Spleen (tissue), 11 donors: ENCODE data around the gene FOXP1. TPM values are rescaled to one million over a fixed set of nuclear protein-coding genes. Genes with fewer than 3 reads are reported as not detected.

Experiments
- DNase-seq: peaks from one replicate; pipeline ENCODE4 v3.0.0-alpha.2; 2020
- H3K27ac ChIP-seq, 8 donors: fragments of 200-600 bp; sonication (generic) in 7 of 8; 1 replicate in 4 of 8; 2 replicates in 4 of 8; pipeline versions ENCODE4 v1.5.0 to v1.8.0; 2016 to 2021; ENCODE audit warnings: inconsistent platforms in 4 of 8, mild to moderate bottlenecking in 4 of 8, moderate library complexity in 1 of 8
- H3K27me3 ChIP-seq, 7 donors: fragments of 200-600 bp; sonication (generic) in 6 of 7; replicated peaks in 1 of 7; 1 replicate in 4 of 7; 2 replicates in 3 of 7; pipeline versions ENCODE4 v1.5.0 to v1.8.0; 2016 to 2021; ENCODE audit warnings: inconsistent platforms in 3 of 7, mild to moderate bottlenecking in 1 of 7
- H3K36me3 ChIP-seq, 6 donors: fragments of 200-600 bp; sonication (generic) in 5 of 6; 1 replicate in 4 of 6; 2 replicates in 2 of 6; pipeline versions ENCODE4 v1.5.0 to v1.8.0; 2016 to 2021; ENCODE audit warnings: inconsistent platforms in 2 of 6
- H3K4me1 ChIP-seq, 6 donors: fragments of 200-600 bp; sonication (generic) in 5 of 6; 1 replicate in 3 of 6; 2 replicates in 3 of 6; pipeline versions ENCODE4 v1.5.0 to v1.8.0; 2016 to 2021; ENCODE audit warnings: inconsistent platforms in 3 of 6
- H3K4me3 ChIP-seq, 8 donors: fragments of 200-600 bp; sonication (generic) in 7 of 8; 1 replicate in 4 of 8; 2 replicates in 4 of 8; pipeline versions ENCODE4 v1.5.0 to v1.8.0; 2016 to 2021; ENCODE audit warnings: inconsistent platforms in 4 of 8, mild to moderate bottlenecking in 4 of 8, moderate library complexity in 2 of 8
- H3K9me3 ChIP-seq, 8 donors: fragments of 200-600 bp; sonication (generic) in 7 of 8; 1 replicate in 4 of 8; 2 replicates in 4 of 8; pipeline versions ENCODE4 v1.5.0 to v1.8.0; 2016 to 2021; ENCODE audit warnings: inconsistent platforms in 4 of 8
- POLR2A ChIP-seq, 3 donors: fragments of 450-650 bp; IDR thresholded peaks; one replicate each; pipeline ENCODE4 v1.5.1; 2017; ENCODE audit warnings: antibody characterized with exemption in 3 of 3, mild to moderate bottlenecking in 1 of 3
- POLR2AphosphoS5 ChIP-seq, 3 donors: sonication (generic); formaldehyde crosslinking; IDR thresholded peaks; one replicate each; pipeline ENCODE4 v1.5.1; 2017; ENCODE audit warnings: antibody characterized with exemption in 3 of 3
- WGBS, 5 donors: extraction: QIAGEN DNeasy Blood & Tissue Kit in 3 of 5; methylation state at CpG; one replicate each; pipeline versions ENCODE4 v1.1.5 to v1.1.7; 2013 to 2018; 5-methylcytosine and 5-hydroxymethylcytosine counted together
- intact Hi-C: fragments of 100-400 bp; cut with DNase I; formaldehyde crosslinking; loops from one replicate; pipeline ENCODE4 v1.15.0; 2023; ENCODE audit warnings: low total_unique reads
- polyA plus RNA-seq, 3 donors: library from polyadenylated mRNA; stranded (reverse); fragments of 200-250 nt; gene quantifications; one replicate each; pipeline ENCODE4 v1.2.1, GENCODE V29; 2013
- total RNA-seq, 7 donors: library from RNA; depleted of rRNA in 3 of 7; stranded (reverse); fragments of >200 nt in 3 of 7; fragmentation: NEBNext Ultra II Directional in 4 of 7; extraction: Animal tissue kit (Norgen Biotek cat#: 25700) in 4 of 7; gene quantifications; one replicate each; pipeline versions ENCODE4 v1.1.0 to v1.2.1, GENCODE V29; 2016 to 2021
- TF ChIP-seq, protein P1 (sequence below), 11 experiments: fragments of 200-600 bp in 7 of 11; fragments of 450-650 bp in 4 of 11; sonication (generic) in 4 of 11; IDR thresholded peaks in 8 of 11; conservative IDR thresholded peaks in 3 of 11; 1 replicate in 7 of 11; 2 replicates in 4 of 11; pipeline versions ENCODE4 v1.4.0 to v1.8.0; 2016 to 2021; ENCODE audit warnings: antibody characterized with exemption in 11 of 11, inconsistent platforms in 4 of 11, mild to moderate bottlenecking in 1 of 11
- donor health status: healthy with polysubstance abuse.
- donor health status: DM: no; HTN: no; CAD: no; lungs with moderate emphysema.
- donor health status: DM: no; HTN: no; CAD: no.
- donor health status: Bipolar disorder and iron deficiency.
- donor health status: healthy.
- donor health status: DM: no; HTN: no; CAD: no.
- donor health status: DM: yes; HTN: yes; CAD: no.

Gene FOXP1
- total and polyA plus RNA-seq, 10 donors = 11.1 to 202 (median 153) TPM

DNA sequence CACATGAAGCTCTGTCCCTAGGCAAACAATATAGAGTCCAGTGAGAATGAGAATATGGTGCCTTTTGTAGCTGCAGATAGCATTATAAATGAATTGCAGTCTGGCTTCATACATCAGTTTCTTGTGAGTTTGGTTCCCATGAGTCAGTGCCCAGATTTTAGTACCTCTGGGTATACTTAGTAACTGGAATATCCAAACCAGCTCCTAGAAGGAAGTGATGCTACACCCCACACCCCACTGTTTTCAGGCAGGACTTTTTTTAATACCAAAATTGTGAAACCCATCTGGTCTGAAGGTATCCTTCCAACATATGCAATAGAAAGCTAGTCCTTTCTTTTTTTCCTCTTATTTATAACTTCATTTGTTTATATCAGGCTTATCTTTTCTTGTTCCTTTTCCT is 42.1 kb upstream of the FOXP1 start:
- no peak for DNase-seq
- Histone ChIP-seq H3K27ac (no peak overlapping the region), H3K9me3 (peaks cover 0 to 5% (median 0%) of the 10 kb centered on the region in 8 donors), H3K4me3 (no peak overlapping the region), H3K27me3 (no peaks in the 10 kb centered on the region), H3K4me1 (peaks cover 0 to 13% (median 0%) of the 10 kb centered on the region in 6 donors), H3K36me3 (no peaks in the 10 kb centered on the region)
- TF ChIP-seq, protein P1, sequence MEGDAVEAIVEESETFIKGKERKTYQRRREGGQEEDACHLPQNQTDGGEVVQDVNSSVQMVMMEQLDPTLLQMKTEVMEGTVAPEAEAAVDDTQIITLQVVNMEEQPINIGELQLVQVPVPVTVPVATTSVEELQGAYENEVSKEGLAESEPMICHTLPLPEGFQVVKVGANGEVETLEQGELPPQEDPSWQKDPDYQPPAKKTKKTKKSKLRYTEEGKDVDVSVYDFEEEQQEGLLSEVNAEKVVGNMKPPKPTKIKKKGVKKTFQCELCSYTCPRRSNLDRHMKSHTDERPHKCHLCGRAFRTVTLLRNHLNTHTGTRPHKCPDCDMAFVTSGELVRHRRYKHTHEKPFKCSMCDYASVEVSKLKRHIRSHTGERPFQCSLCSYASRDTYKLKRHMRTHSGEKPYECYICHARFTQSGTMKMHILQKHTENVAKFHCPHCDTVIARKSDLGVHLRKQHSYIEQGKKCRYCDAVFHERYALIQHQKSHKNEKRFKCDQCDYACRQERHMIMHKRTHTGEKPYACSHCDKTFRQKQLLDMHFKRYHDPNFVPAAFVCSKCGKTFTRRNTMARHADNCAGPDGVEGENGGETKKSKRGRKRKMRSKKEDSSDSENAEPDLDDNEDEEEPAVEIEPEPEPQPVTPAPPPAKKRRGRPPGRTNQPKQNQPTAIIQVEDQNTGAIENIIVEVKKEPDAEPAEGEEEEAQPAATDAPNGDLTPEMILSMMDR (IDR thresholded peaks at IDR 0.05 in 8 of 11, conservative IDR thresholded peaks at IDR 0.05 in 3 of 11) = no peak
- TF ChIP-seq POLR2A (IDR thresholded peaks at IDR 0.05) (no peak), POLR2AphosphoS5 (IDR thresholded peaks at IDR 0.05) (no peak)
- intact Hi-C loops = no loop called here

DNA sequence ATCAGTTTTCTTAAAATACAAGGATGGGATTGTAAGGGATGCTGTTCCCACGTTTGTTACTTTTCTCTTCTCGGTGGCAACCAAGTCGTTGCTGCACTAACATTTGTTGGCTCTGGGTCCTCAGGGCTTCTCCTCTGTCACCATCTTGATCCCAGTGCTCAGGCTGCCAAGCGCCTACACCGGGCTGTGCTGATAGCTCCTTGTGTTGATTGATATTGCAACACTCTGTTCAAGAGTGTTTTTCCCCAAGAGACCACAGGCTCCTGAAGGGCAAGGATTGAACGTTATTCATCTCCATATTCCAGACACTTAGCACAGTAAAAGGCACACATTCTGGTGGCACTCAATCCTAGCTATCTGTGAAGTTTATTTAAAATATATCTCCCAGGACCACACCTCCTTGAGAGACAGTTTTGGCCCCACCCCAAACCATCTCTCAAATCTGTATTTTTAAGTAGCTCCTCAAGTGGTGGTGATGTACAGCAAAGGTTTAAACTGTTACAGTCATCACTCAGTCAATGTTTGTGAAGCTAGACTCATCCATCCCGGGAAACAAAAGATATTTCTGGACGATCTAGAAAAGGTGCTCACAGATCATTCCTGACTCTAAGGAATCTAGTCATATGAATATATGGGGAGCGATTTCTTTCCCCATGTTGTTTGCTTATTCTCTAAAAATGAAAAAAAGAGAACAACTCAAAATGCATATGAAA is 38.5 kb upstream of the FOXP1 start:
- Histone ChIP-seq H3K9me3 (peaks cover 0 to 5% (median 0%) of the 10 kb centered on the region in 8 donors), H3K36me3 (no peaks in the 10 kb centered on the region), H3K27me3 (no peaks in the 10 kb centered on the region), H3K4me1 (no peaks in the 10 kb centered on the region), H3K4me3 (no peak overlapping the region), H3K27ac (no peak overlapping the region)
- no peak for DNase-seq
- no peak for TF ChIP-seq POLR2A (IDR thresholded peaks at IDR 0.05)
- no peak for TF ChIP-seq POLR2AphosphoS5 (IDR thresholded peaks at IDR 0.05)
- TF ChIP-seq, protein P1 (IDR thresholded peaks at IDR 0.05 in 8 of 11, conservative IDR thresholded peaks at IDR 0.05 in 3 of 11) = no peak
- WGBS, 5 donors = 84 to 86% (median 85%) methylated on average over 9 of the region's 9 CpGs
- intact Hi-C loops = no loop called here

DNA sequence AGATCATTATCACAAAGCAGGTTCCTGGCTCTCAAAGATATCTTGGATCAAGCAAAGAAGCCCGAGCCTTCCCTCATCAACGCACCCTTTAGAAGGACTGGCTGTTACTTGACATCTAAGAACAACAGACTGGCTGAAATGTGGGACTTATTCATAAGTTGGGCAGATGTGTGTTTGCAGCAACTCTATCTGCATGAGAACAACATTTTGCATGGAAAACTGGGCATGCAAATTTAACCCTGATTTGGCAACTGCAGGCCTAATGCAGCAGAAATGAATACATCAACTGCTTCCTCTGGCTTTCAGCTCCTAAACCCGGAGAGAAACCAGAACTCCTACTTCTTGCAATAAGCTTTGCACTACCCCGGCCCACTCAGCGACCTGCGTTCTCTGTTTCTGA is 35.0 kb upstream of the FOXP1 start:
- Histone ChIP-seq H3K4me1 (no peaks in the 10 kb centered on the region), H3K9me3 (no peaks in the 10 kb centered on the region), H3K36me3 (no peaks in the 10 kb centered on the region), H3K4me3 (no peak overlapping the region), H3K27me3 (no peaks in the 10 kb centered on the region), H3K27ac (no peak overlapping the region)
- no peak for DNase-seq
- intact Hi-C loops = no loop called here
- 75 to 96% (median 87%) methylated on average over 6 of the region's 6 CpGs for WGBS, 5 donors
- TF ChIP-seq POLR2AphosphoS5 (IDR thresholded peaks at IDR 0.05) (no peak), POLR2A (IDR thresholded peaks at IDR 0.05) (no peak)
- TF ChIP-seq, protein P1 (IDR thresholded peaks at IDR 0.05 in 8 of 11, conservative IDR thresholded peaks at IDR 0.05 in 3 of 11) = no peak

DNA sequence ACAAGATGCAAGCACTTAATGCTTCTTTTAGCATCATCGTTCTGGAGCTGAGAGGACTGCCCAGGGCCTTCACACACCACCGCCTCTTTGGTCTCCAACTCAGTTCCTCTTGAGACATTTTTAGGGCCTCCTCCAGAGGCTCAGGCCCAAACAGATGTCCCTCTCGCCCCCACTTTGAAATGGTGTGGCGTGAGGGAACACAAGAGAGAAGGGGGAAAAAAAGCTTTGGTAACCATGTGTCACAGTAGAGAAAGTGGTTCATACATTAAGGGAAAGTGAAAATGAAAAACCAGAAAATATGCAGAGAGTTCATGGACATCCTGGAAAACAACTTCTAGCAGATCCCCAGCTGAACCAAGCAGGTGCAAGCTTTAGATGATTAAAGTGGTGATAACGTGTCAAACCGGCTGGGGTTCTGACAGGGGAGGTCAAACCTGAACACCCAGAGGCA is 33.1 kb upstream of the FOXP1 start:
- intact Hi-C loops = no loop called here

More for the DNA sequence above, 33.1 kb upstream of the FOXP1 start:
- no peak overlapping the region for H3K27ac ChIP-seq
- DNase-seq = no peak
- TF ChIP-seq POLR2A (IDR thresholded peaks at IDR 0.05) = no peak
- no peak for TF ChIP-seq POLR2AphosphoS5 (IDR thresholded peaks at IDR 0.05)
- TF ChIP-seq, protein P1 (IDR thresholded peaks at IDR 0.05 in 8 of 11, conservative IDR thresholded peaks at IDR 0.05 in 3 of 11) = no peak
- H3K4me3 ChIP-seq = no peak overlapping the region
- H3K9me3 ChIP-seq = peaks cover 0 to 4% (median 0%) of the 10 kb centered on the region in 8 donors
- no peaks in the 10 kb centered on the region for H3K4me1 ChIP-seq
- H3K36me3 ChIP-seq = no peaks in the 10 kb centered on the region
- H3K27me3 ChIP-seq = no peaks in the 10 kb centered on the region
- WGBS, 5 donors = 50 to 80% (median 70%) methylated on average over 6 of the region's 6 CpGs
